Mesothelial cell of epicardium (in vitro differentiated cells): Measurements from ENCODE around the gene FAM43B. TPM values are rescaled to one million over a fixed set of nuclear protein-coding genes. Genes with fewer than 3 reads are reported as not detected.
"Not testable (repeated sequence)": the region's sequence is repeated elsewhere in the genome, so short reads cannot be mapped to it uniquely, and the experiment has no call there.

Experiments used
- DNase-seq, 2 experiments: peaks; one replicate each; pipeline ENCODE4 v3.0.0; 2021; ENCODE audit warnings: low spot score in 2 of 2; ENCODE audit not compliant: unreplicated experiment in 2 of 2
- H3K27ac Mint-ChIP-seq: 2 replicates; pipeline ENCODE4 v1.8.0; 2021; ENCODE audit warnings: mixed read lengths
- H3K27me3 Mint-ChIP-seq: 2 replicates; pipeline ENCODE4 v1.8.0; 2021; ENCODE audit warnings: low read depth, mixed read lengths
- H3K36me3 Mint-ChIP-seq: 2 replicates; pipeline ENCODE4 v1.8.0; 2021; ENCODE audit warnings: mixed read lengths
- H3K4me1 Mint-ChIP-seq: 2 replicates; pipeline ENCODE4 v1.8.0; 2021; ENCODE audit warnings: mixed read lengths
- H3K4me3 Mint-ChIP-seq: 2 replicates; pipeline ENCODE4 v1.8.0; 2021; ENCODE audit warnings: mild to moderate bottlenecking, moderate library complexity, mixed read lengths
- H3K9me3 Mint-ChIP-seq: 2 replicates; pipeline ENCODE4 v1.8.0; 2021; ENCODE audit warnings: mixed read lengths
- total RNA-seq: library from RNA; stranded (reverse); gene quantifications from 3 replicates; pipeline ENCODE4 v1.2.1, GENCODE V29; 2021
- TF ChIP-seq, protein P1 (sequence below): fragments of 200-600 bp; sonication (generic); IDR thresholded peaks from one replicate; pipeline ENCODE4 v1.5.0; 2021; ENCODE audit warnings: antibody characterized with exemption; ENCODE audit not compliant: unreplicated experiment

Gene FAM43B
- total RNA-seq, 1 donor from 2014 or later = 0.74 TPM

DNA sequence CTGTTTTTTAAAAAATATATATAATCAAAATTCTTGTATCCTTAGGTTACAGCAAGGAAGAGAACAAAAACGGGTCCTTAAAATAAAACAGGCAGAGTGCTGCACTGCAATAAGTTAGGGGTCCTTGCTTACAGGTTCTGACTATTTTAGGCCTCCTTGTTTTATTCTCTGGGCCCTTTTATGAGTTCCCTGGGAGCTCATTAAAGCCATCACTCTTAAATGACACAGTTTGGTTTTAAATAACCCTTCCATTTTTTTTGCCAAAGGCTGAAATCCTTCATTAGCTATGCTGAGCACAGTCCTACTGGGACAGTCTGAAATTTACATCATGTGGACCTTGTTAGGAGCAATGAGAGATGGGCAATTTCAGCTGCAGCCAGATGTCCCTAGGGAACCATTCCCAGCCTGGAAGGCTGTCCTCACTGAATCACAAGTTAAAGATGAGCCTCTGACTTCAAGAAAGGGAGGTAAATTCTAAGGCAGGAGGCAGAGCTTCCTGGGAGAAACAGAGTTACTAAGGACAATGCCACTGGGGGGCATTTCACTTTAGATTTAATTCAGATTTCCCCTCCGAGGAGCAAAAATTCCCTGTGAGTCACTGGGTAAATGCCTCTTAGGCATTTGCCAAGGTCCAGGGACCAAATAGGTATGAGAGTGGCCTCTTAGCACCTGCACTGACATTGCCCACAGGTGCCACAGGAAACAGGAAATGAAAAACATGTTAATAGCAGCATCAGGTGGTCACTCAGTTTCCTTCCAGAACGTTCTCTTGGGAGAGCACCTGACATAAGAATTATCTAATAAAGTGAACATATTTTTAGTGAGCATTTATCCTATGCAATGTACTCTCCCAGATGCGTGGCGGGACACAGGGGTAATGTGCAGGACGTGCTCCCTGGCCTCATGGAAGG lies 40.6 kb upstream of the FAM43B start:
- no peaks in the 10 kb centered on the region for H3K36me3 Mint-ChIP-seq
- H3K27me3 Mint-ChIP-seq = peaks cover 53% of the 10 kb centered on the region
- H3K4me1 Mint-ChIP-seq = peaks cover 7% of the 10 kb centered on the region
- TF ChIP-seq, protein P1, sequence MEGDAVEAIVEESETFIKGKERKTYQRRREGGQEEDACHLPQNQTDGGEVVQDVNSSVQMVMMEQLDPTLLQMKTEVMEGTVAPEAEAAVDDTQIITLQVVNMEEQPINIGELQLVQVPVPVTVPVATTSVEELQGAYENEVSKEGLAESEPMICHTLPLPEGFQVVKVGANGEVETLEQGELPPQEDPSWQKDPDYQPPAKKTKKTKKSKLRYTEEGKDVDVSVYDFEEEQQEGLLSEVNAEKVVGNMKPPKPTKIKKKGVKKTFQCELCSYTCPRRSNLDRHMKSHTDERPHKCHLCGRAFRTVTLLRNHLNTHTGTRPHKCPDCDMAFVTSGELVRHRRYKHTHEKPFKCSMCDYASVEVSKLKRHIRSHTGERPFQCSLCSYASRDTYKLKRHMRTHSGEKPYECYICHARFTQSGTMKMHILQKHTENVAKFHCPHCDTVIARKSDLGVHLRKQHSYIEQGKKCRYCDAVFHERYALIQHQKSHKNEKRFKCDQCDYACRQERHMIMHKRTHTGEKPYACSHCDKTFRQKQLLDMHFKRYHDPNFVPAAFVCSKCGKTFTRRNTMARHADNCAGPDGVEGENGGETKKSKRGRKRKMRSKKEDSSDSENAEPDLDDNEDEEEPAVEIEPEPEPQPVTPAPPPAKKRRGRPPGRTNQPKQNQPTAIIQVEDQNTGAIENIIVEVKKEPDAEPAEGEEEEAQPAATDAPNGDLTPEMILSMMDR = no peak
- H3K9me3 Mint-ChIP-seq = no peaks in the 10 kb centered on the region
- H3K4me3 Mint-ChIP-seq = no peak overlapping the region
- no peak overlapping the region for H3K27ac Mint-ChIP-seq
- DNase-seq = no peak

DNA sequence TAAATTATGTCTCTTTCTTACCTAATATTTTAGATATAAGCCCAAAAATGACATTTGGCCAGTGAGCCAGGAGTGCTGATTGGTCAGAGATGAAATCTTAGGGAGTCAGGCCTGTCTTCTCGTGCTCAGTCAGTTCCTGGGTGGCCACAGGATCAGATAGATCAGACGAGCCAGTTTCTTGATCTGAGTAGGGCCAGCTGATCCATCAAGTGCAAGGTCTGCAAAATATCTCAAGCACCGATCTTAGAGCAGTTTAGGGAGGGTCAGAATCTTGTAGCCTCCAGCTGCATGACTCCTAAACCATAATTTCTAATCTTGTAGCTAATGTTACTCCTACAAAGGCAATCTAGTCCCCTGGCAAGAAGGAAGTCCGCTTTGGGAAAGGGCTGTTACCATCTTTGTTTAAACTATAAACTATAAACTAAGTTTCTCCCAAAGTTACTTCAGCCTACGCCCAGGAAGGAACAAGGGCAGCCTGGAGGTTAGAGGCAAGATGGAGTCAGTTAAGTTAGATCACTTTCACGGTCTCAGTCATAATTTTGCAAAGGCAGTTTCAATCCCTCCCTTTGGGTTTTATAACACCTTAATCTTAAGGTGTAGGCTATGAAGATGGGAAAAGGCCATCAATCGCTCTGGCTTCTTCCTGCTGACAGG lies 32.6 kb upstream of the FAM43B start:
- not testable (repeated sequence) for H3K4me1 Mint-ChIP-seq, DNase-seq, H3K36me3 Mint-ChIP-seq, H3K4me3 Mint-ChIP-seq, H3K27ac Mint-ChIP-seq, H3K9me3 Mint-ChIP-seq
- H3K27me3 Mint-ChIP-seq = peaks cover 51% of the 10 kb centered on the region

DNA sequence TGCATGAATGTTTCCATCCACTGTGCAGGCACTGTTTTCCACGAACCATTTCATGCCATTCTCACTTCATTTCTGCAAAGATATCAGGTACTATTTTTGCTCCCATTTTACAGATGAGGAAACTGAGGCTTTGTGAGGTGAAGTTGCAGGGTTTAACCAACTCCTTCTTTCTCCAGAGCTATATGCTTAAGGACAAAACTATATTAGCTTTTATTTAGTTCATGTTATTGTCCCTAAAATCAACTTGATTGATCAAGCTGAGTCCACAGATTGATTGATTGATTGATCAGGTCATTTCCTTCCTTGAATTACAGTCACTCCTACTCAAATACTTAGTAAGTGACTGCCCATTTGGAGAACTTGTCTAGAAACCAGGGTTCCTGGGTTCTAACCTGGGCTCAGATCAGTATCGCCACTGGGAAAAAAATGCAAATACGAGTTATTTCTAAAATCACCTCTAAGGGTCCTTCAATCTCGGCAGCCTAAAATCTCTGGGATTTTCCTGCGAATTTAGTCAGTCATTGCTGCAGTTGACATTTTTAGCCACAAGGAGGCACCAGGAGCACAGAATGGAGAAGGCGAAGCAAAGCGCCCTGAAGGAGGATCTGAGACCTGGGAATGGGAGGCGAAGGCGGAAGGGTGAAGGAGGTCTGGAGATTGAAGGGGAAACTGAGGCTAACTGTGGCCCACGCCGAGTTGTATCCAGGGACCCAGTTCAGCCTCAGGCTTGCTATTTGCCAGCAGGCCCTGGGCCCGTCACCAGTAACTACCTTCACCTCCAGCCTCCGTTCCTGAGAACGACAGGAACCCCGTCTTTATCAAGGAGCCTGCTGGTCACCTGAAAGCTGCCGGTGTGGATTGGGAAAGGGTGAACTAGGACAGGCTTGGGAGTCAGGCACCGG lies 30.2 kb upstream of the FAM43B start:
- TF ChIP-seq, protein P1 = peak; percentile 89
- Mint-ChIP-seq H3K4me1 (no peaks in the 10 kb centered on the region), H3K27ac (no peak overlapping the region), H3K4me3 (no peak overlapping the region), H3K36me3 (no peaks in the 10 kb centered on the region), H3K9me3 (no peaks in the 10 kb centered on the region), H3K27me3 (peaks cover 56% of the 10 kb centered on the region)
- DNase-seq = peak; percentile 64 to 88

DNA sequence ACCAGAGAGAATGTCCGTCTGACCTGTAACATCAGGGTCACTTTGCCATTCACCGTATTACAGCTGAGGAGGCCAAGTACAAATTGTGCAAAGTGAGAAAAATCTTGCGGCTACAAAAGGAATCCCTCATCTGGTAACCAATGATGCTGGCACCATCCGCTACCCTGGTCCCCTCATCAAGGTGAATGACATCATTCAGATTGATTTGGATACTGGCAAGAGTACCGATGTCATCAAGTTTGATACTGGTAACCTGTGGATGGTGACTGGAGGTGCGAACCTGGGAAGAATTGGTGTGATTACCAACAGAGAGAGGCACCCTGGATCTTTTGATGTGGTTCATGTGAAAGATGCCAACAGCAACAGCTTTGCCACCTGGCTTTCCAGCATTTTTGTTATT lies 26.1 kb upstream of the FAM43B start:
- H3K36me3 Mint-ChIP-seq = no peaks in the 10 kb centered on the region
- no peak overlapping the region for H3K4me3 Mint-ChIP-seq
- no peak for DNase-seq
- H3K4me1 Mint-ChIP-seq = peaks cover 10% of the 10 kb centered on the region
- TF ChIP-seq, protein P1 = no peak
- H3K27ac Mint-ChIP-seq = no peak overlapping the region
- peaks cover 63% of the 10 kb centered on the region for H3K27me3 Mint-ChIP-seq
- H3K9me3 Mint-ChIP-seq = no peaks in the 10 kb centered on the region

DNA sequence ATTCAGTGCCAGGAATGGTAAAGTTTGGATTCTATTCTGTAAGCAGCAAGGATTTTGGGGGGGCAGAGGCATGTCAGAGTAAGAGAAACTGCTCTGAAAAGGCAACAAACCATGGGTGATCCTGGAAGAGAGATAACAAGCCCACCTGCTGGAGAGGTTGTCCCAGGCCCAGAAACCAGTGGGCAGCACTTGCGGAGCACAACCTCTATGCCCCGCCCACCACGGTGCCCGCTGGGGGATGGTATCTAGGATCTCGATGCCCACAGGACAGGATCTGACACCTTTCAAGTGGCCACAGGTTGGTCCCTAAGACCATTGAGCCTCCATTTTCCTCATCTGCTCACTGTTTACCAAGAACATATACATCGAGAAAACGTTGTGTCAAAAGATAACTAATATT lies 24.2 kb upstream of the FAM43B start:
- Mint-ChIP-seq H3K27me3 (peaks cover 63% of the 10 kb centered on the region), H3K4me3 (no peak overlapping the region), H3K9me3 (no peaks in the 10 kb centered on the region), H3K4me1 (peaks cover 14% of the 10 kb centered on the region), H3K27ac (no peak overlapping the region), H3K36me3 (no peaks in the 10 kb centered on the region)
- TF ChIP-seq, protein P1 = no peak
- DNase-seq = no peak
